Tibial nerve (tissue), 4 donors: ENCODE results near the gene MYH14.

Experiments used
- EP300 ChIP-seq, 2 donors: sonication (generic); formaldehyde crosslinking; IDR thresholded peaks; one replicate each; pipeline ENCODE4 v1.6.1; 2017; ENCODE audit warnings: antibody characterized with exemption in 2 of 2, mild to moderate bottlenecking in 1 of 2
- POLR2A ChIP-seq, 2 donors: fragments of 450-650 bp; IDR thresholded peaks; one replicate each; pipeline ENCODE4 v1.6.1; 2017; ENCODE audit warnings: antibody characterized with exemption in 2 of 2, mild to moderate bottlenecking in 2 of 2, moderate library complexity in 2 of 2
- TF ChIP-seq, protein P1 (sequence below), 5 experiments: fragments of 200-600 bp in 3 of 5; fragments of 450-650 bp in 2 of 5; sonication (generic) in 3 of 5; IDR thresholded peaks; one replicate each; pipeline ENCODE4 v1.5.1; 2016 to 2019; ENCODE audit warnings: antibody characterized with exemption in 5 of 5, mild to moderate bottlenecking in 3 of 5, moderate library complexity in 2 of 5

DNA sequence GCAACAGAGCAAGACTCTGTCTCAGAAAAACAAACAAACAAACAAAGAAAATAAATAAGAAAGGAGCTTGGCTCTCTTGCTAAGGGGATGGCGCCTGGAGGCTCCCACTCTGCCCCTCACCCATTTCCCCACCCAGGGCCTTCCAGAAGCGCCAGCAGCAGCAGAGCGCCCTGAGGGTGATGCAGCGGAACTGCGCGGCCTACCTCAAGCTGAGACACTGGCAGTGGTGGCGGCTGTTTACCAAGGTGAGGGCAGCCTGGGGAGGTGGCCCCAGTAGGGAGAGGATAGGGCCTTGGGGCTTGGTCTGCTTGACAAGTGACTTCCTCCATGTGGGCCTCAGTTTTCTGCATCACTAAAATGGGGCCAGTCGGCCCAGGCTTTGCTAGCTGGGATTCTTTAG, 59.8 kb downstream of the MYH14 start:
- TF ChIP-seq, protein P1, sequence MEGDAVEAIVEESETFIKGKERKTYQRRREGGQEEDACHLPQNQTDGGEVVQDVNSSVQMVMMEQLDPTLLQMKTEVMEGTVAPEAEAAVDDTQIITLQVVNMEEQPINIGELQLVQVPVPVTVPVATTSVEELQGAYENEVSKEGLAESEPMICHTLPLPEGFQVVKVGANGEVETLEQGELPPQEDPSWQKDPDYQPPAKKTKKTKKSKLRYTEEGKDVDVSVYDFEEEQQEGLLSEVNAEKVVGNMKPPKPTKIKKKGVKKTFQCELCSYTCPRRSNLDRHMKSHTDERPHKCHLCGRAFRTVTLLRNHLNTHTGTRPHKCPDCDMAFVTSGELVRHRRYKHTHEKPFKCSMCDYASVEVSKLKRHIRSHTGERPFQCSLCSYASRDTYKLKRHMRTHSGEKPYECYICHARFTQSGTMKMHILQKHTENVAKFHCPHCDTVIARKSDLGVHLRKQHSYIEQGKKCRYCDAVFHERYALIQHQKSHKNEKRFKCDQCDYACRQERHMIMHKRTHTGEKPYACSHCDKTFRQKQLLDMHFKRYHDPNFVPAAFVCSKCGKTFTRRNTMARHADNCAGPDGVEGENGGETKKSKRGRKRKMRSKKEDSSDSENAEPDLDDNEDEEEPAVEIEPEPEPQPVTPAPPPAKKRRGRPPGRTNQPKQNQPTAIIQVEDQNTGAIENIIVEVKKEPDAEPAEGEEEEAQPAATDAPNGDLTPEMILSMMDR (IDR thresholded peaks at IDR 0.05), result no peak
- TF ChIP-seq EP300 (IDR thresholded peaks at IDR 0.05) (no peak), POLR2A (IDR thresholded peaks at IDR 0.05) (no peak)
